ENCODE measurements around the gene SLC9A8. TPM values are rescaled to one million over a fixed set of nuclear protein-coding genes. Genes with fewer than 3 reads are reported as not detected.
A peak's percentile ranks its signal among the peaks of the same experiment; 100 is the strongest.

The SLC9A8 gene
- total and polyA plus RNA-seq, 2 donors (not counting 1 experiment from before 2014, with no cell fraction given) = 17.8 to 29.7 TPM

DNA sequence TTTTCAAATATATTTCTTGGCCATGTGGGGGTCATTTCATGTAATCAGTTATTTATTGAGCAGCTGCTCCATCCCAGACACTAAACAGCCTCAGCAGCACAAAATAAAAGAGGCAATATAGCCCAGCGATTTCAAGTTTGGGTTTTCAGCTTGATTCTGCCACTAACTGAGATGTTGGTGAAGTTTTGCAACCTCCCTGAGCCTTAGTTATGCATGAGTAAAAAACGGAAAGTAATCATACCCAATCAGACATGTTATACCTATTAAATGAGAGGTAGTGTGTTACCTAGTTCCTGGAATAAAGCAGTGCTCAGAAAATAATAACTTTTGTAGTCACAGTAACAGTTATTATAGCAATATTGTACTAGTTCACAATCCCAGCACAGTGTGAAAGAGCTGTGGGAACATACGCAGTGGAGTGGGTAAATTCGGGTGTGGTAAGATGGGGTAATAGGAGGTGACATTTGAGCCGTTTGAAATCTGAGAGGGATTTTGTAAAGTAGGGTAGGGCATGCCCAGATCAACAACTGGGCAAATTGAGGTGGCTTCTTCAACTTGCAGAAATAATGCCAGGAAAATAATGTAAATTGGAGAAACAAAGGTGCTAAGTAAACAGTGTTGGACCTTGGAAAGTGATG is 1.5 kb downstream of the SLC9A8 start:
- no peaks in the 10 kb centered on the region for H3K27me3 Mint-ChIP-seq
- H3K9ac ChIP-seq (ENCODE audit: low read length) = no peak overlapping the region
- H3K4me3 ChIP-seq (ENCODE audit: control extremely low read depth in 1 of 5, extremely low read depth in 1 of 5, insufficient read depth in 1 of 5, low read depth in 2 of 5, low read length in 4 of 5) = peak overlapping the region in 1 of 5 experiments; percentile 15
- H3K4me2 ChIP-seq (replicated peaks; ENCODE audit: low read depth, low read length, poor library complexity, severe bottlenecking) = peak overlapping the region; percentile 77
- CTCF ChIA-PET = interaction anchor here (0.7 to 1.2 kb wide), 3 partner anchors 9 to 32 kb away, joined by 3 to 8 read pairs (median 4); no protein-coding TSS in a partner anchor
- H3K9me3 ChIP-seq (ENCODE audit: control extremely low read depth in 1 of 3, control insufficient read depth in 2 of 3, insufficient read depth in 1 of 3, low read length in 2 of 3) = no peaks in the 10 kb centered on the region
- H4K20me1 ChIP-seq (ENCODE audit: control insufficient read depth, insufficient read depth, low read length, poor library complexity, severe bottlenecking) = peaks cover 6% of the 10 kb centered on the region
- DNase-seq = no peak
- 74% methylated on average over 3 of the region's 5 CpGs for WGBS (ENCODE audit: insufficient coverage)
- peak overlapping the region; percentile 97 for H3K4me3 Mint-ChIP-seq
- no peaks in the 10 kb centered on the region for H3K27me3 ChIP-seq (replicated peaks in 1 of 4; ENCODE audit: control extremely low read depth in 1 of 4, control insufficient read depth in 3 of 4, insufficient read depth in 4 of 4, low read length in 3 of 4)
- peaks cover 0 to 26% of the 10 kb centered on the region in 2 experiments for H3K36me3 ChIP-seq (replicated peaks in 1 of 2; ENCODE audit: control extremely low read depth in 1 of 2, control insufficient read depth in 1 of 2, extremely low read depth in 1 of 2, insufficient read depth in 2 of 2, low read length in 1 of 2)
- H3K79me2 ChIP-seq (ENCODE audit: control insufficient read depth, insufficient read depth, low read length) = peaks cover 36% of the 10 kb centered on the region
- peak overlapping the region; percentile 94 for H3K27ac Mint-ChIP-seq
- peaks cover 16 to 23% of the 10 kb centered on the region in 2 donors for H3K4me1 ChIP-seq (ENCODE audit: control insufficient read depth in 2 of 2, insufficient read depth in 2 of 2, low read length in 2 of 2)
- no peak for TF ChIP-seq EZH2 (IDR thresholded peaks at IDR 0.05; ENCODE audit: borderline replicate concordance, insufficient read depth, low read depth, low read length, poor library complexity, severe bottlenecking)
- TF ChIP-seq, protein P1, sequence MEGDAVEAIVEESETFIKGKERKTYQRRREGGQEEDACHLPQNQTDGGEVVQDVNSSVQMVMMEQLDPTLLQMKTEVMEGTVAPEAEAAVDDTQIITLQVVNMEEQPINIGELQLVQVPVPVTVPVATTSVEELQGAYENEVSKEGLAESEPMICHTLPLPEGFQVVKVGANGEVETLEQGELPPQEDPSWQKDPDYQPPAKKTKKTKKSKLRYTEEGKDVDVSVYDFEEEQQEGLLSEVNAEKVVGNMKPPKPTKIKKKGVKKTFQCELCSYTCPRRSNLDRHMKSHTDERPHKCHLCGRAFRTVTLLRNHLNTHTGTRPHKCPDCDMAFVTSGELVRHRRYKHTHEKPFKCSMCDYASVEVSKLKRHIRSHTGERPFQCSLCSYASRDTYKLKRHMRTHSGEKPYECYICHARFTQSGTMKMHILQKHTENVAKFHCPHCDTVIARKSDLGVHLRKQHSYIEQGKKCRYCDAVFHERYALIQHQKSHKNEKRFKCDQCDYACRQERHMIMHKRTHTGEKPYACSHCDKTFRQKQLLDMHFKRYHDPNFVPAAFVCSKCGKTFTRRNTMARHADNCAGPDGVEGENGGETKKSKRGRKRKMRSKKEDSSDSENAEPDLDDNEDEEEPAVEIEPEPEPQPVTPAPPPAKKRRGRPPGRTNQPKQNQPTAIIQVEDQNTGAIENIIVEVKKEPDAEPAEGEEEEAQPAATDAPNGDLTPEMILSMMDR (IDR thresholded peaks at IDR 0.05) = no peak
- ATAC-seq (ENCODE audit: low read depth) = no peak
- no peak overlapping the region for H3K27ac ChIP-seq (ENCODE audit: low read length in 2 of 2)
- intact Hi-C loops (cut with micrococcal nuclease) = loop anchor here (5.0 kb wide), 1 partner anchor 123 kb away; the partner anchor contains the start of gene RNF114
- POLR2A ChIA-PET = no interaction called here
- no peaks in the 10 kb centered on the region for H3K9me3 Mint-ChIP-seq (ENCODE audit: insufficient read depth)
- H2AFZ ChIP-seq (ENCODE audit: insufficient read depth, low read depth, low read length, poor library complexity, severe bottlenecking) = no peak overlapping the region
- peaks cover 37% of the 10 kb centered on the region for H3K4me1 Mint-ChIP-seq

DNA sequence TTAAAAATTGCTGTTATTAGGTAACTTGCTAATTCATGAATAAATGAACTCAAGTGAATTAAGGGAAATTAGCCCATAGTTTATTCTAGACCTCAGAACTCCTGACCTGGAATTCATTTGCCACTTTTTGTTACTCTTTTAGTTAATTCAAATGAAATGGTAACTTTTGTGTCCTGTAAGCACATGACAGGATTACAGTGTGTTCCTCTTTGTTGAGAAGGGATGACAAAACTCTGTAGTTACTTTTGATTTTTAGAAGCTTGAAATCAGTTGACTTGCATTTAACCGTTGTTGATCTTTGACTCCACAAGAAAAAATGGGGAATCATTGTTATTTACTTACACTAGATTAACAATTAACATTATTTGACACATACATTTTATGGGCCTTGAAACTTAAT is 6.2 kb downstream of the SLC9A8 start:
- Mint-ChIP-seq H3K4me3 (no peak overlapping the region), H3K27ac (no peak overlapping the region), H3K9me3 (ENCODE audit: insufficient read depth) (no peaks in the 10 kb centered on the region), H3K4me1 (peaks cover 42% of the 10 kb centered on the region), H3K27me3 (no peaks in the 10 kb centered on the region)
- peaks cover 9 to 49% of the 10 kb centered on the region in 2 experiments for H3K36me3 ChIP-seq (replicated peaks in 1 of 2; ENCODE audit: control extremely low read depth in 1 of 2, control insufficient read depth in 1 of 2, extremely low read depth in 1 of 2, insufficient read depth in 2 of 2, low read length in 1 of 2)
- H3K9me3 ChIP-seq (ENCODE audit: control extremely low read depth in 1 of 3, control insufficient read depth in 2 of 3, insufficient read depth in 1 of 3, low read length in 2 of 3) = no peaks in the 10 kb centered on the region
- DNase-seq (no peak), ATAC-seq (ENCODE audit: low read depth) (no peak)
- POLR2A ChIA-PET = no interaction called here
- CTCF ChIA-PET = no interaction called here
- H3K27me3 ChIP-seq (replicated peaks in 1 of 4; ENCODE audit: control extremely low read depth in 1 of 4, control insufficient read depth in 3 of 4, insufficient read depth in 4 of 4, low read length in 3 of 4) = no peaks in the 10 kb centered on the region
- H4K20me1 ChIP-seq (ENCODE audit: control insufficient read depth, insufficient read depth, low read length, poor library complexity, severe bottlenecking) = peaks cover 20% of the 10 kb centered on the region
- H3K79me2 ChIP-seq (ENCODE audit: control insufficient read depth, insufficient read depth, low read length) = peaks cover 42% of the 10 kb centered on the region
- H3K27ac ChIP-seq (ENCODE audit: low read length in 2 of 2) = no peak overlapping the region
- TF ChIP-seq, protein P1 (IDR thresholded peaks at IDR 0.05) = no peak
- TF ChIP-seq EZH2 (IDR thresholded peaks at IDR 0.05; ENCODE audit: borderline replicate concordance, insufficient read depth, low read depth, low read length, poor library complexity, severe bottlenecking) = no peak
- no peak overlapping the region for H2AFZ ChIP-seq (ENCODE audit: insufficient read depth, low read depth, low read length, poor library complexity, severe bottlenecking)
- no peak overlapping the region for H3K9ac ChIP-seq (ENCODE audit: low read length)
- H3K4me2 ChIP-seq (replicated peaks; ENCODE audit: low read depth, low read length, poor library complexity, severe bottlenecking) = no peak overlapping the region
- intact Hi-C loops (cut with micrococcal nuclease) = no loop called here
- peaks cover 29 to 31% of the 10 kb centered on the region in 2 donors for H3K4me1 ChIP-seq (ENCODE audit: control insufficient read depth in 2 of 2, insufficient read depth in 2 of 2, low read length in 2 of 2)
- H3K4me3 ChIP-seq (ENCODE audit: control extremely low read depth in 1 of 5, extremely low read depth in 1 of 5, insufficient read depth in 1 of 5, low read depth in 2 of 5, low read length in 4 of 5) = no peak overlapping the region
- WGBS (ENCODE audit: insufficient coverage) = no CpG with 5 or more reads among the region's 1 CpG

Data from B cell (primary cell).